Subcutaneous abdominal adipose tissue (tissue), 5 donors: ENCODE results near the gene MYO3B.
"Not testable (repeated sequence)": the region's sequence is repeated elsewhere in the genome, so short reads cannot be mapped to it uniquely, and the experiment has no call there.

Experiments
- H3K27ac ChIP-seq: one replicate; pipeline ENCODE4 v1.7.0; 2013; ENCODE audit warnings: low read depth, mild to moderate bottlenecking, inconsistent platforms, low read length, moderate library complexity
- H3K27me3 ChIP-seq, 5 donors: one replicate each; pipeline ENCODE4 v1.7.0; 2013; ENCODE audit warnings: low read length in 5 of 5, inconsistent platforms in 1 of 5; ENCODE audit not compliant: control insufficient read depth in 5 of 5, insufficient read depth in 4 of 5
- H3K36me3 ChIP-seq, 5 donors: one replicate each; pipeline ENCODE4 v1.7.0; 2013; ENCODE audit warnings: low read length in 5 of 5; ENCODE audit not compliant: control insufficient read depth in 5 of 5, insufficient read depth in 5 of 5
- H3K4me1 ChIP-seq, 5 donors: one replicate each; pipeline ENCODE4 v1.7.0; 2013; ENCODE audit warnings: low read length in 5 of 5, mild to moderate bottlenecking in 3 of 5, moderate library complexity in 1 of 5; ENCODE audit not compliant: control insufficient read depth in 5 of 5, insufficient read depth in 5 of 5
- H3K4me3 ChIP-seq, 5 donors: one replicate each; pipeline ENCODE4 v1.7.0; 2013; ENCODE audit warnings: low read length in 5 of 5, low read depth in 1 of 5
- H3K9ac ChIP-seq, 5 donors: one replicate each; pipeline ENCODE4 v1.7.0; 2013; ENCODE audit warnings: low read length in 5 of 5, mild to moderate bottlenecking in 4 of 5, moderate library complexity in 3 of 5
- H3K9me3 ChIP-seq, 5 donors: one replicate each; pipeline ENCODE4 v1.7.0; 2013; ENCODE audit warnings: low read length in 5 of 5; ENCODE audit not compliant: control insufficient read depth in 5 of 5
- donor health status: healthy.
- donor health status: healthy.
- donor health status: healthy.
- donor health status: healthy.
- donor health status: healthy.

Gene MYO3B

GRCh38 chr2:170550501-170550900, 372.6 kb downstream of the MYO3B start:
- Histone ChIP-seq H3K9ac (no peak overlapping the region), H3K4me1 (peaks cover 0 to 5% (median 2%) of the 10 kb centered on the region in 5 donors), H3K4me3 (no peak overlapping the region), H3K9me3 (peaks cover 0 to 15% (median 4%) of the 10 kb centered on the region in 5 donors), H3K27ac (no peak overlapping the region), H3K27me3 (no peaks in the 10 kb centered on the region), H3K36me3 (no peaks in the 10 kb centered on the region)

GRCh38 chr2:170551899-170552298, 374.0 kb downstream of the MYO3B start:
- not testable (repeated sequence) for H3K4me3 ChIP-seq, H3K4me1 ChIP-seq, H3K27ac ChIP-seq, H3K36me3 ChIP-seq, H3K27me3 ChIP-seq, H3K9ac ChIP-seq
- peaks cover 0 to 10% (median 0%) of the 10 kb centered on the region in 5 donors for H3K9me3 ChIP-seq

- peaks cover 0 to 10% (median 0%) of the 10 kb centered on the region in 5 donors for H3K9me3 ChIP-seq
- H3K36me3 ChIP-seq: no peaks in the 10 kb centered on the region
- H3K27ac ChIP-seq: no peak overlapping the region
These were observed 375.8 kb downstream of the MYO3B start for GRCh38 chr2:170553748-170554147.

GRCh38 chr2:170554278-170554955, 376.5 kb downstream of the MYO3B start:
- Histone ChIP-seq H3K9ac (no peak overlapping the region), H3K4me1 (peaks cover 0 to 5% (median 2%) of the 10 kb centered on the region in 5 donors), H3K9me3 (peaks cover 0 to 10% (median 0%) of the 10 kb centered on the region in 5 donors), H3K27me3 (no peaks in the 10 kb centered on the region), H3K27ac (no peak overlapping the region), H3K4me3 (no peak overlapping the region), H3K36me3 (no peaks in the 10 kb centered on the region)

More at GRCh38 chr2:170553748-170554147, 375.8 kb downstream of the MYO3B start:
- no peak overlapping the region for H3K9ac ChIP-seq
- H3K27me3 ChIP-seq: no peaks in the 10 kb centered on the region
- peaks cover 0 to 5% (median 2%) of the 10 kb centered on the region in 5 donors for H3K4me1 ChIP-seq
- H3K4me3 ChIP-seq: no peak overlapping the region

GRCh38 chr2:170562928-170563327, 385.0 kb downstream of the MYO3B start:
- H3K4me3 ChIP-seq: no peak overlapping the region
- no peak overlapping the region for H3K27ac ChIP-seq
- H3K36me3 ChIP-seq: no peaks in the 10 kb centered on the region
- peaks cover 0 to 6% (median 0%) of the 10 kb centered on the region in 5 donors for H3K4me1 ChIP-seq
- no peaks in the 10 kb centered on the region for H3K27me3 ChIP-seq
- H3K9me3 ChIP-seq: no peaks in the 10 kb centered on the region
- no peak overlapping the region for H3K9ac ChIP-seq

GRCh38 chr2:170563401-170563800, 385.5 kb downstream of the MYO3B start:
- Histone ChIP-seq H3K9ac (no peak overlapping the region), H3K4me3 (no peak overlapping the region), H3K4me1 (peaks cover 0 to 6% (median 0%) of the 10 kb centered on the region in 5 donors), H3K27ac (no peak overlapping the region), H3K36me3 (no peaks in the 10 kb centered on the region), H3K9me3 (no peaks in the 10 kb centered on the region), H3K27me3 (no peaks in the 10 kb centered on the region)

- Histone ChIP-seq H3K9ac (no peak overlapping the region), H3K4me3 (no peak overlapping the region), H3K27me3 (no peaks in the 10 kb centered on the region), H3K27ac (no peak overlapping the region), H3K36me3 (no peaks in the 10 kb centered on the region), H3K4me1 (peaks cover 0 to 6% (median 0%) of the 10 kb centered on the region in 5 donors), H3K9me3 (no peaks in the 10 kb centered on the region)
These were observed 388.2 kb downstream of the MYO3B start for GRCh38 chr2:170566138-170566537.

- no peak overlapping the region for H3K4me3 ChIP-seq
- no peak overlapping the region for H3K27ac ChIP-seq
- no peaks in the 10 kb centered on the region for H3K27me3 ChIP-seq
- no peak overlapping the region for H3K9ac ChIP-seq
- H3K36me3 ChIP-seq: no peaks in the 10 kb centered on the region
- peaks cover 0 to 6% (median 0%) of the 10 kb centered on the region in 5 donors for H3K4me1 ChIP-seq
- H3K9me3 ChIP-seq: no peaks in the 10 kb centered on the region
These were observed 389.5 kb downstream of the MYO3B start for GRCh38 chr2:170567429-170567828.

- no peaks in the 10 kb centered on the region for H3K36me3 ChIP-seq
- no peak overlapping the region for H3K9ac ChIP-seq
- H3K4me1 ChIP-seq: peaks cover 0 to 6% (median 0%) of the 10 kb centered on the region in 5 donors
- no peaks in the 10 kb centered on the region for H3K9me3 ChIP-seq
- H3K27me3 ChIP-seq: no peaks in the 10 kb centered on the region
- no peak overlapping the region for H3K4me3 ChIP-seq
- H3K27ac ChIP-seq: no peak overlapping the region
These were observed 390.6 kb downstream of the MYO3B start for GRCh38 chr2:170568511-170568910.

GRCh38 chr2:170571612-170572011, 393.7 kb downstream of the MYO3B start:
- H3K9me3 ChIP-seq: no peaks in the 10 kb centered on the region

More at GRCh38 chr2:170571612-170572011, 393.7 kb downstream of the MYO3B start:
- no peaks in the 10 kb centered on the region for H3K27me3 ChIP-seq
- H3K36me3 ChIP-seq: no peaks in the 10 kb centered on the region
- H3K9ac ChIP-seq: no peak overlapping the region
- peaks cover 0 to under 1% (median 0%) of the 10 kb centered on the region in 5 donors for H3K4me1 ChIP-seq
- no peak overlapping the region for H3K27ac ChIP-seq
- no peak overlapping the region for H3K4me3 ChIP-seq
